ENCODE measurements around the gene UBE2V1.

Gene UBE2V1

GRCh38 chr20:50121858-50122271, 8.9 kb upstream of the UBE2V1 start:
- Histone ChIP-seq H3K36me3 (ENCODE audit: insufficient read depth) (no peaks in the 10 kb centered on the region), H3K4me1 (ENCODE audit: low read depth, poor library complexity, severe bottlenecking) (peaks cover 19% of the 10 kb centered on the region), H3K79me2 (ENCODE audit: insufficient read depth, low read depth) (no peaks in the 10 kb centered on the region), H4K20me1 (ENCODE audit: insufficient read depth) (no peaks in the 10 kb centered on the region), H3K4me3 (IDR thresholded peaks at IDR 0.05; ENCODE audit: insufficient read depth, low read depth, low read length) (no peak overlapping the region), H3K27ac (no peak overlapping the region; the same call in 1 of the 2 replicates), H3K27me3 (ENCODE audit: insufficient read depth, low read depth) (no peaks in the 10 kb centered on the region), H2AFZ (ENCODE audit: low read depth) (no peak overlapping the region), H3K4me2 (no peak overlapping the region), H3K9ac (no peak overlapping the region)
- TF ChIP-seq, protein P1, sequence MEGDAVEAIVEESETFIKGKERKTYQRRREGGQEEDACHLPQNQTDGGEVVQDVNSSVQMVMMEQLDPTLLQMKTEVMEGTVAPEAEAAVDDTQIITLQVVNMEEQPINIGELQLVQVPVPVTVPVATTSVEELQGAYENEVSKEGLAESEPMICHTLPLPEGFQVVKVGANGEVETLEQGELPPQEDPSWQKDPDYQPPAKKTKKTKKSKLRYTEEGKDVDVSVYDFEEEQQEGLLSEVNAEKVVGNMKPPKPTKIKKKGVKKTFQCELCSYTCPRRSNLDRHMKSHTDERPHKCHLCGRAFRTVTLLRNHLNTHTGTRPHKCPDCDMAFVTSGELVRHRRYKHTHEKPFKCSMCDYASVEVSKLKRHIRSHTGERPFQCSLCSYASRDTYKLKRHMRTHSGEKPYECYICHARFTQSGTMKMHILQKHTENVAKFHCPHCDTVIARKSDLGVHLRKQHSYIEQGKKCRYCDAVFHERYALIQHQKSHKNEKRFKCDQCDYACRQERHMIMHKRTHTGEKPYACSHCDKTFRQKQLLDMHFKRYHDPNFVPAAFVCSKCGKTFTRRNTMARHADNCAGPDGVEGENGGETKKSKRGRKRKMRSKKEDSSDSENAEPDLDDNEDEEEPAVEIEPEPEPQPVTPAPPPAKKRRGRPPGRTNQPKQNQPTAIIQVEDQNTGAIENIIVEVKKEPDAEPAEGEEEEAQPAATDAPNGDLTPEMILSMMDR (conservative IDR thresholded peaks at IDR 0.05; ENCODE audit: low read depth, low read length), result no peak

- Histone ChIP-seq H3K4me3 (IDR thresholded peaks at IDR 0.05; ENCODE audit: insufficient read depth, low read depth, low read length) (no peak overlapping the region), H3K9ac (peak overlapping the region; percentile 1; the same call in 1 of the 2 replicates), H3K36me3 (ENCODE audit: insufficient read depth) (no peaks in the 10 kb centered on the region), H3K4me1 (ENCODE audit: low read depth, poor library complexity, severe bottlenecking) (peaks cover 19% of the 10 kb centered on the region), H3K27me3 (ENCODE audit: insufficient read depth, low read depth) (no peaks in the 10 kb centered on the region), H3K79me2 (ENCODE audit: insufficient read depth, low read depth) (no peaks in the 10 kb centered on the region), H2AFZ (ENCODE audit: low read depth) (peak overlapping the region; percentile 35; the same call in 1 of the 2 replicates), H3K4me2 (peak overlapping the region; percentile 58), H4K20me1 (ENCODE audit: insufficient read depth) (no peaks in the 10 kb centered on the region), H3K27ac (peak overlapping the region; percentile 10; the same call in 1 of the 2 replicates)
- TF ChIP-seq, protein P1 (conservative IDR thresholded peaks at IDR 0.05; ENCODE audit: low read depth, low read length), result peak; percentile 85
Observed at GRCh38 chr20:50120935-50121693, 8.2 kb upstream of the UBE2V1 start.

DNA sequence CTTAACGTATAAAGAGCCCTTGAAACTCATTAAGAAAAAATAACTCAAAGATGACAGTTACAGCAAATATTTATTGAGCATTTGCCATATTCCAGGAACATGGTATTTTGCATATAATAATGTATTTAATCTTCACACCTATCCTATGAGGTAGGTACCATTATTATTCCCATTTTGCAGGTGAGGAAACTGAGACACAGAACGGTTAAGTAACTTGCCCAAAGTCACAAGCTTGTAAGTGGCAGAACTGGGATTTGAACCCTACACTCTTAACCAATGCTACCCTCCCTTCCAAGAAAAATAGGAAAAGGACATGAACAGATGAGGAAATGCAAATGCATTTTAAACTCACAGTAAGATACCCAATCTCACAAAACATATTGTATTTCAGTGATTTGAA, 5.3 kb upstream of the UBE2V1 start:
- Histone ChIP-seq H3K4me2 (no peak overlapping the region), H4K20me1 (ENCODE audit: insufficient read depth) (no peaks in the 10 kb centered on the region), H3K4me1 (ENCODE audit: low read depth, poor library complexity, severe bottlenecking) (peaks cover 36% of the 10 kb centered on the region), H3K4me3 (IDR thresholded peaks at IDR 0.05; ENCODE audit: insufficient read depth, low read depth, low read length) (no peak overlapping the region), H3K27me3 (ENCODE audit: insufficient read depth, low read depth) (no peaks in the 10 kb centered on the region), H3K9ac (no peak overlapping the region), H3K36me3 (ENCODE audit: insufficient read depth) (no peaks in the 10 kb centered on the region), H2AFZ (ENCODE audit: low read depth) (no peak overlapping the region), H3K79me2 (ENCODE audit: insufficient read depth, low read depth) (peaks cover 6% of the 10 kb centered on the region; the same call in 1 of the 2 replicates), H3K27ac (no peak overlapping the region)
- TF ChIP-seq, protein P1 (conservative IDR thresholded peaks at IDR 0.05; ENCODE audit: low read depth, low read length), result no peak

DNA sequence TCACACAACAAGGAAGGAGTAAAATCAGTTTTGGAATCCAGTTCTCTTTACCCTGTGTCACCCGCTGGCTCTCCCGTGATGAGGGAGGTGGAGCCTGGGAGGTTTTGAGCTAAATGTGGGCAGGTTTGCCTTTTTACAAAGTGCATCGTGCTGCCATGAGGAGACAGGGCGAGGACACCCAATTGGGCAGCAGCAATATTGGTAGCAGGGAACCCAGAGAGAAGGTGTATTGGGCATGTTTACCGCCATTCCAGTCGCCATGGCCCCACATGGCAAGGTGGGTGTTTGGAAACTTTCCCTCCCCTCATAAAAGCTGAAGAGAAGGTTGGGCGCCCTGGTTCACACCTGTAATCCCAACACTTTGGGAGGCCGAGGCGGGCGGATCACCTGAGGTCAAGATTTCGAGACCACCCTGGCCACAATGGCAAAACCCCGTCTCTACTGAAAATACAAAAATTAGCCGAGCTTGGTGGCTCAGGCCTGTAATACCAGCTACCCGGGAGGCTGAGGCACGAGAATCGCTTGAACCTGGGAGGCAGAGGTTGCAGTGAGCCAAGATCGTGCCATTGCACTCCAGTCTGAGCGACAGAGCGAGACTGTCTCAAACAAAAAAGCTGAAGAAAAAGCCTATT, 3.5 kb upstream of the UBE2V1 start:
- Histone ChIP-seq H3K27me3 (ENCODE audit: insufficient read depth, low read depth) (no peaks in the 10 kb centered on the region), H3K36me3 (ENCODE audit: insufficient read depth) (no peaks in the 10 kb centered on the region), H3K27ac (no peak overlapping the region), H3K4me3 (IDR thresholded peaks at IDR 0.05; ENCODE audit: insufficient read depth, low read depth, low read length) (no peak overlapping the region), H3K4me1 (ENCODE audit: low read depth, poor library complexity, severe bottlenecking) (peaks cover 38% of the 10 kb centered on the region), H2AFZ (ENCODE audit: low read depth) (peak overlapping the region; percentile 67), H4K20me1 (ENCODE audit: insufficient read depth) (0 out of 2 replicates have a peak, but pooled peaks cover 4% of the 10 kb centered on the region), H3K9ac (no peak overlapping the region), H3K79me2 (ENCODE audit: insufficient read depth, low read depth) (peaks cover 19% of the 10 kb centered on the region), H3K4me2 (peak overlapping the region; percentile 33)
- TF ChIP-seq, protein P1 (conservative IDR thresholded peaks at IDR 0.05; ENCODE audit: low read depth, low read length), result no peak
